NCI-H2029 (cell line): Measurements from ENCODE around the gene SPAG6.

Experiments used
- DNase-seq: peaks from one replicate; lab custom pipeline; 2025; lab: John Stamatoyannopoulos, UW

SPAG6 gene

DNA sequence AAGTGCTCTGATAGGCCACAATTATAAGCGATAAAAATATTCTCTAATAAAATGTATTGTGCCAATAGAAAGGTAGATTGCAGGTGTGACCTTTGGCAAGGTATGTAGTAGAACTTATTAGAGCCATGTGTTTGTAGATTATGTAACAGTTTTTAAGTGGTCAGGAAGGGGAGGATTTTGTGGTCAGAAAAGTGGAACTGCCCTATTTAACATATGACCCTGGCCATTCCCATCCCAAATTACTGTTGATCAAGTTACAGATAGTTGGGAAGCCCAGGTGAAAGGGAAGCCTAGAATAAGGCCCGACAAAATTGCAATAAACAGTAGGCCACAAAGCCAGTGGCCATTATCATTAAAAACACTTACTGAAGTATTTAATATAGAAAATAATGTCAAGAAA is 89.2 kb downstream of the SPAG6 start:
- DNase-seq, result no peak

DNA sequence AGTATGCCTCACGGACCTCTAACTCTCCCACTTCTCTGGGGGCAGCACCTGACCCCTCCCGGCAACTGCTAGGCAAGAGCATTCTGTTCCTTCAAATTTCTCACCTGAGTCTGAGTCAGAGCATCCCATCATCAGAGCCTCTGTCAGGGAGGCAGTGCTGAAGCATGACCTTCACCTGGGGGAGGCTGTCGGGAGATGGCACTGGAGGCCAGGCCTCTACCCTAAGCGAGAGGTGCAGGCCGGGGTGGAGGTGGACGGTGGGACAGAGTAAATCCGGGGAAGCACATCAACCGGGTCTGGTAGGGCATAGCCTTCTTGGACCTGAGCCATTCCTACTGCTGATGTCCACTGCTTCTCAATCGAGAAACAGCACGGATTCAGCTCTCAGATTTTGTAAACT is 90.4 kb downstream of the SPAG6 start:
- DNase-seq, result no peak

GRCh38 chr10:22436526-22436892 is 91.2 kb downstream of the SPAG6 start:
- no peak for DNase-seq

- DNase-seq, result peak; percentile 55
Observed at GRCh38 chr10:22436893-22437619, 91.8 kb downstream of the SPAG6 start.

DNA sequence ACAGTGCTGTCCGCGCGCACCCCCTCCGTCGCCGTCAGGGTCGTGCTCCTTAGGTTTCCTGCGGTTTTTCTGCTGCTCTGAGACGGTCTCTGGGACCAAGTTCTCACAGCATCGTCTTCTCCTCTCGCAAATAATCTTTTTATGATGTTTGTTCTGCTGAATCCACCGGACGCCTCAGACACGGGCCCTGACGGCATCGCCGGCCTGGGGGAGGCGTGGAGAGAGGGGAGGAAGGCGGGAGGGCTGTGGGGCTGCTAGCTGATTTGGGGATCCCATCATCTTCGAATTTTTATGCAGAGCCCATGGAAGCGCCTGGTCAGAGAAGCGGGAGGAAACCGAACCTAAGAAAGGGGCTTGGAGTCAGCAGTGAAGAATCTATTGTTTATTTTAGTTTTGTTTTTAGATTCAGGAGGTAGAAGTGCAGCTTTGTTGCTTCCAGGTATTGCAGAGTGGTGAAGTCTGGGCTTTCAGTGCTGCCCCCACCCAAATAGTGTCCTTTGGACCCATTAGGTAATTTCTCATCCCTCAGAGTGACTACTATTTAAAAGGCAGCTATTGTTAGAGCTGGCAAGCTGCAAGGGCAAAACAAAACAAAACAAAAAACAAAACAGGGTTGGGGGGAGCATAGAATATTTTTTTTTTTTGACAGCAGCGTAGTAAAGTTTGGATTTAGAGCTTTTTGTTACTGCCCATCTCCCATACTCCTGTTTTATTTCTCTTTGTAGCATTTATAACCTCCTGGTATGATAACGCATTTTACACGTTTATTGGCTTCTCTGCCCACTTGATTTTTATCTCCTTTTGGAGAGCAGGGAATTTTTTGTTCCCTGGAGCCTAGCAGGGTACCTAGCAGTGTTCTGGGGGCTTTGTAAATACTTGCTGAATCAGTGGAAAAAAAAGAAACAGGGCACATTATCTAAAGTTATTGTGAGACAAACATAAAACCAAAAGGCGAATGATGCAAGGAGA is 92.6 kb downstream of the SPAG6 start:
- DNase-seq, result no peak

GRCh38 chr10:22438711-22439110 is 93.4 kb downstream of the SPAG6 start:
- DNase-seq, result no peak

GRCh38 chr10:22442063-22442462 is 96.8 kb downstream of the SPAG6 start:
- DNase-seq, result no peak

DNA sequence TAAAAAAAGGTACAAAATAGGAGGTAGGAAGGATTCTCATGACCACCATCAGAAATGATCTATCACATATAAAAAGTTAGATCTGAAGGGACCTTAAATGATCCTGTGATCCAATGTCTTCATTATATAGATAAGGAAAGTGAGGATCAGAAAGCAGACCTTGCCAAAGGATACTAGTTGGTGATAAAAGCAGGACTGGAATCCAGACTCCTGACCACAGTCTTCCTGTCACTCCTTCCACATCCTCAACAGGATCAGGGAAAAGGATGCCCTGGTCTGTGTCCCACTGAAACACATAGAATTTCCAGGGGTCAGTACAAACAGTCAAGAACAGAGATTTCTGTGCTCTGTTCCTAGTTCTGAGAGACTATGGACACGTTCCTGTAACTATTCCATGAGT is 97.2 kb downstream of the SPAG6 start:
- no peak for DNase-seq

- no peak for DNase-seq
Observed at GRCh38 chr10:22443175-22443901, 98.0 kb downstream of the SPAG6 start.

- DNase-seq, result no peak
Observed at GRCh38 chr10:22444219-22444788, 99.0 kb downstream of the SPAG6 start.

- DNase-seq, result no peak
Observed at GRCh38 chr10:22445495-22445894, 100.2 kb downstream of the SPAG6 start.

DNA sequence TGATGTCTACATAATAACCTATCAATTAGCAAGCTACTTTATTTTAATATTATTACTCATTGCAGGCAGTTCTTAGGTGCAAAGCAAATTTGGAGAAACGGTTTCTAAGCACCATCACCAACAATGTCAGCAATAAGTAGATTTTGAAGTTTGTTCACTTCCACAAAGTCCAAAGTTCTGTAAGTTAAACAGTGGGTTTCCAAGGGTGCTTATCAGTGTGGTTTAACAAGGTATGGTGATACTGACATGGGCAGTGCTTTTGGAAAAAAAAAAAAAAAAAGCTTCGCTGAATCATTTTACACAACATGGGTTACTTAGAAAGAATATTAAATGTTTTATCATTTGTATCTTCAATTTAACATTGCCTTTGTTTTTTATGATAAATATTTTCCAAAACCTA is 101.8 kb downstream of the SPAG6 start:
- no peak for DNase-seq

DNA sequence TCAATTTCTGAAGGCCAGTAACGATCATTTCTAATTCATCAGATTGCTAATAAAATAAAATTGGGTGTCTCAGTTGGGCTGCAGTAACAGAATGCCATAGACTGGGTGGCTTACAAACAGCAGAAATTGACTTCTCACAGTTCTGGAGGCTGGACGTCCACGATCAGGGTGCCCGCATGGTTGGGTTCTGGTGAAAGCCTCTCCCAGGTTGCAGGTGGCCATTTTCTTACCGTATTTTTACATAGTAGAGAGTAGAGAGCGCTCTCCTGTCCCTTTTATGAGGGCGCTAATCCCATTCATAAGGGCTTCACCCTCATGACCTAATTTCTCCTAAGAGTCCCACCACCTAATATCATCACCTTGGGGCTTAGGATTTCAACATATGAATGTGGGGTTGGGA is 106.0 kb downstream of the SPAG6 start:
- DNase-seq, result no peak

GRCh38 chr10:22453320-22453719 is 108.0 kb downstream of the SPAG6 start:
- DNase-seq, result no peak

DNA sequence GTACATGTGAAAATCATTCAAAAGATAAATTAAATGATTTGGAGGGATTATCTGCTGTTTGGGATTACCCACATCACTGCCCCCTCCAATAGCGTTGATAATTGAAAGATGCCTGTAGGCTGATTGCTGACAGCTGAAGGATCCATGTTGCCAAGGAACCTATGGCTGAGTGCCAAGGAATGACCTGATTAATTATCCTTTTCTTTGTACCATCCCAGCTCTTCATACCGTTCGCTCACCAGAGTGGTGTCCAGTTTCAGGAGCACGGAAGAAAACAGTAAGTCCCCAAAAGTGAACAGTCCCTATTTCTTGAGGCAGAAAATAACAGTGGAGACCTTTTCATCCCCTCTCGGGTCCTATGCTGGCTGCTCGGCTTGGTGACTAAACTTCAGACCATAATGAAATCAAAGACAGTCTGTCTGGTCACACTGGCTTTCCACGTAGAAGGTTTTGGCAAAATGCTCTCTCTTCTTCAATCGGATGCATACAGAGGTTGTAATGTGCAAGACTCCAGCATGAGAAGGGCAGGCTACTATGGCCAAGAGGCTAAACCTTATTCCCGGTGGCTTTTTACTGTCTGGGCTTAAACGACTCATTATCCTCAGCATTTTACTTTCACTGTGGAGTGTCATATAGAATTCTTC is 108.8 kb downstream of the SPAG6 start:
- DNase-seq, result peak; percentile 35

- no peak for DNase-seq
Observed at GRCh38 chr10:22454634-22455033, 109.3 kb downstream of the SPAG6 start.

GRCh38 chr10:22455068-22455857 is 110.0 kb downstream of the SPAG6 start:
- no peak for DNase-seq

DNA sequence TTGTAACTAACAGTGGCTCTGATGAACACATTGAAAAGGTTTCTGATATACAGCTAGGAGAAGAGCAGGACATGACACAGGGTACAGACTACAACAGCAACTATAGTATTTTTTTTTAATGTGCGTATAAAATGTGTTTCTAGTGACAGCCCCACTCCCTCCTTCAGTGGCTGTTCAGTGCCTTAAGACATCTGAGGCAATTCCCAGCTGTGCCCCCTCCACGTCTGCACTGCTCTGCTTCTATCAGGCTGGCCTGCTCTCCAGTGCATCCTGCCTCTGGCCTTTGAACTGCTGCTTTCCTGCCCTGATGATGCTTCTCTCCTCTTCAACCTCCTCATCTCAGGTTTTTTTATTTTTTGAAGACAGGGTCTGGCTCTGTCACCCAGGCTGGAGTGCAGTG is 111.2 kb downstream of the SPAG6 start:
- DNase-seq, result no peak

- DNase-seq, result no peak
Observed at GRCh38 chr10:22458272-22459038, 113.2 kb downstream of the SPAG6 start.

- no peak for DNase-seq
Observed at GRCh38 chr10:22459496-22459895, 114.2 kb downstream of the SPAG6 start.
